KBM-7 (cell line): ENCODE measurements around the gene ABCA3.
A peak's percentile ranks its signal among the peaks of the same experiment; 100 is the strongest.
"Not testable (repeated sequence)": the region's sequence is repeated elsewhere in the genome, so short reads cannot be mapped to it uniquely, and the experiment has no call there.

ENCODE experiments used
- DNase-seq: peaks from one replicate; pipeline ENCODE4 v3.0.0-alpha.2; 2015
- in situ Hi-C: fragments of 300-500 bp; cut with MboI; formaldehyde crosslinking; loops from 2 replicates; pipeline ENCODE4 v1.14.3; 2020; ENCODE audit warnings: low sequenced_read_pairs, low pct_unique_long_range_greater_than_20kb, mixed read lengths

Gene ABCA3

GRCh38 chr16:2340564-2341455, at the start of gene ABCA3:
ABCA3 (minus strand) TSS chr16:2340728; CDS start chr16:2326466, 14,262 bp downstream.
- DNase-seq: peak; percentile 96
- in situ Hi-C loops: no loop called here

DNA sequence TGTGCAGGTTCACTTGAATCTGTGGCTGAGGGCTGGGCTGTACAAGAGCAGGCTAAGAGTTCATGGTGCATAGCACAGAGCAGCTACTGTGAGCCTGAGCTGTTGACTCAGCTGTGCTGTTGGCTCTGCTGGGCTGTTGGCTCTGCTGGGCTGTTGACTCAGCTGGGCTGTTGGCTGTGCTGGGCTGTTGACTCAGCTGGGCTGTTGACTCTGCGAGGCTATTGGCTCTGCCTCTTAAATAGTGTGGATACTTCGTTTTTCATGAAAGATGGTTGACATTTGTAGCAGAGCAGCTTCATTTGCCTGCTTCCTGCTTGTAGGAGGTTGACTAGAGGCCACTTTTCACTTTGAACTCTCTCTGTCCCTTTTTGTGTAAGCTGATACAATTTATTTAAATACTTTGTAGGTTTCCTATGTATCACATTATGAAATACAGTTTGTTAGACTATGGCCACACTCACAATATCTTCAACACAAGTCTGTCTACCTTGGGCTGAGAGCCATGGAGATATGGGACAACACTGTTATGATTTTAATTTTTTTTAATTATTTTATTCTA, 48.4 kb upstream of the ABCA3 start:
- no peak for DNase-seq
- in situ Hi-C loops: no loop called here

GRCh38 chr16:2388139-2388874, 47.8 kb upstream of the ABCA3 start:
- in situ Hi-C loops: no loop called here
- DNase-seq: no peak

DNA sequence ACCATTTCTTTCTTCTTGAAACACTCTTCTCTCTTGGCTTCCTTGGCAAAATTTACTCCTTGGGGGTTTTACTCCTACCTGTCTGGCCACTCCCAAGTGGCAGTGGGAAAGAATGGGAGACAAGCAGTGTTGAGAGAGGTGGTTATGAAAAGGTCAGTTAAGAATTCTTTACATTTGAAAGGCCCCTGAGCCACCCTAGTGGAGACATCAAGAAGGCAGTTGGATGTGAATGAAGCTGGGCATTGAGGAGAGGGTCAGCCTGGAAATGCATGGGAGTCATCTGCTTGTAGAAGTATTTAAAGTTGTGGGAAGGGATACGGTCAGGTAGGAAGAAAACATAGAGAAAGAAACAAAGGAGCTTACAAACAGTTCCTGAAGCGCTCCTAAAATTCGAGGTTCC, 46.5 kb upstream of the ABCA3 start:
- DNase-seq: no peak
- in situ Hi-C loops: no loop called here

GRCh38 chr16:2385982-2386381, 45.5 kb upstream of the ABCA3 start:
- in situ Hi-C loops, DNase-seq: not testable (repeated sequence)

DNA sequence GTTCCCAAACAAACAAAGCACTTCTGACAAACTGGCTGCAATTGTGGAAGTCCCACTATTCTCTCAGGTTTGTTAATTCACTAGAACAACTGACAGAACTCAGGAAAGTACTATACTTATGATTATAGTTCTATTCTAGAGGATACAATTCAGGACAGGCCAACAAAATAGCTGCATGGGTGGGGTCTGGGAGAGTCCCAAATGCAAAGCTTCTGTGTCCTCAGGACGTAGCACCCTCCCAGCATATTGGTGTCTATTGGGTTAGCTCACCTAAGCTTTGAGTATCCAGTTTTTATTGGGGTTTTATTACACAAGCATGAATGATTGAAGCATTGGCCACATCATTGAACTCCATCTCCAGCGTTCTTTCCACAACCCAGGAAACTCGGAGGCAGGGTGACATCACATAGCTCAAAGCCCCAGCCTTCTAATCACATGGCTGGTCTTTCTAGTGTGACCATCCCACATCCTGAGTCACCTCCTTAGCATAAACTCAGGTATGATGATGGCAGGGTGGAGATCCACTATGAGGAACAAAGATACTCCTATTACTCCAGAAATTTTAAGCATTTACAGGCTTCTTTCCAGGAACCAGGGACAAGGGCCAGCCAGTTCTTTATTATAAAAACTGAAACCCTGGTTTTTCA, 44.8 kb upstream of the ABCA3 start:
- in situ Hi-C loops: no loop called here
- DNase-seq: no peak

- in situ Hi-C loops: no loop called here
- no peak for DNase-seq
These were observed 43.9 kb upstream of the ABCA3 start for GRCh38 chr16:2384426-2384825.

GRCh38 chr16:2383501-2383900, 43.0 kb upstream of the ABCA3 start:
- no peak for DNase-seq
- in situ Hi-C loops: no loop called here

- no peak for DNase-seq
- in situ Hi-C loops: no loop called here
These were observed 34.1 kb upstream of the ABCA3 start for GRCh38 chr16:2374644-2375043.

- in situ Hi-C loops: no loop called here
- no peak for DNase-seq
These were observed 32.6 kb upstream of the ABCA3 start for GRCh38 chr16:2373176-2373575.

DNA sequence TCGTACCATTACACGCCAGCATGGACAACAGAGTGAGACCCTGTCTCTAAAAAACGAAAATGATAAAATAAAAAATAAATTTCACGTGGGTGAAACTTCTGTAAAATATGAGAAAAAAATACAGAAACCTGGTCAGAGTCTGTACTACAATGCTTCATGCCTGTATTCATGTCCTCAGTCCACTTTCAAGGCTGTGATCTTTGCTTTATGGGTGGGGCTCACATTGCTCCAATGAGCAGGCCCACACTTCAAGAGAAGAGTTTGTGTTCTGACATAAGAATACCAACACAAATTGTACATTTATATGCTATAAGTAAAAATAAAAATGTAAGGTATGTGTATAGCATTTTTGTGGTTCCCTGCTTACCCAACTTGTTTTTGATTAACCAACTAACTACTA, 32.2 kb upstream of the ABCA3 start:
- in situ Hi-C loops: no loop called here
- no peak for DNase-seq

- no peak for DNase-seq
- in situ Hi-C loops: no loop called here
These were observed 30.9 kb upstream of the ABCA3 start for GRCh38 chr16:2371421-2371820.

DNA sequence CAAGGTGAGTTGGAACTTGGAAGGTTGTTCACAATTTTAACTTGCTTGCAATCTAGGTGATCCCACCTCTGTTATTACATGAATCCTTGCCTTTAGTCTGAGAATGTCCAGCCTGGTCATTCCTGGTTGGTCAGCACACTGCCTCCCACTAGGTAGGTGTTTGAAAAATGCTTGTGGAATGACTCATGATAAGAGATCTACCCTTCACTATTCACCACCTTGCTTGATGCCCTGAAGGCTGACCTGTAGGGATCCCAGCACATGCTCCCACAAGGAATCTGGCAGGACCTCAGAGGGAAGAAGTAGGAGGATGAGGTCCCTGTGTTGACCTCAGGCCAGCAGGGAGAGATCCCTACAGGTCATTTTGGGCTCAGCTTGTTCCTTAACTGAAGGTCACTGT, 30.2 kb upstream of the ABCA3 start:
- no peak for DNase-seq
- in situ Hi-C loops: no loop called here

DNA sequence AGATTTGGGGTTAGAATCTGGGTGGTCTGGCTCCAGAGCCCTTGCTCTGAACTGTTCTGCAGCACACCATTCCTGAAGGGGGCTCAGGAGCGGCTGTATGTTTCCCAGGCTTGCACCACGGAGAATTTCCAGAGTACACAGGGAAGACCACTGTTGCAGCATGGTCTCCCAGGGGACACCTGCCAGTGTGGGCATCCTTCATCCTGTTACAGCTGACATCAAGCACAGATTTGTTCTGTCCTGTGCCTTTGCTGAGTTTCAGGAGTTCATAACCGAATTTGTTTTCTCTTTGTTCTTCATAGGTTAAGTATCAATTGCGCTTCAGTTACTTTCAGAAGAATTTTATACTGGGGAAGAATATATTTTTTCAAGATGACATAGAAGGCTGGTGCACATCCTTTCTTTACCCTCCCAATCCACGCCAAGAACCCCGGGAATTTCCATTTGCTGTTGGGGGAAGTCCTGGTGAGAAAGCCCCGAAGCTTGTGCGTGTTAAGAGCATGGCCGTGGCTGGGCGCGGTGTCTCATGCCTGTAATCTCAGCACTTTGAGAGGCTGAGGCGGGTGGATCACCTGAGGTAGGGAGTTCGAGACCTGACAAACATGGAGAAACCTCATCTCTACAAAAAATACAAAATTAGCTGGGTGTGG, 26.3 kb upstream of the ABCA3 start:
- no peak for DNase-seq

GRCh38 chr16:2365397-2366294, 25.1 kb upstream of the ABCA3 start:
- DNase-seq: no peak
- in situ Hi-C loops: no loop called here

More for the DNA sequence above, 26.3 kb upstream of the ABCA3 start:
- in situ Hi-C loops: no loop called here

DNA sequence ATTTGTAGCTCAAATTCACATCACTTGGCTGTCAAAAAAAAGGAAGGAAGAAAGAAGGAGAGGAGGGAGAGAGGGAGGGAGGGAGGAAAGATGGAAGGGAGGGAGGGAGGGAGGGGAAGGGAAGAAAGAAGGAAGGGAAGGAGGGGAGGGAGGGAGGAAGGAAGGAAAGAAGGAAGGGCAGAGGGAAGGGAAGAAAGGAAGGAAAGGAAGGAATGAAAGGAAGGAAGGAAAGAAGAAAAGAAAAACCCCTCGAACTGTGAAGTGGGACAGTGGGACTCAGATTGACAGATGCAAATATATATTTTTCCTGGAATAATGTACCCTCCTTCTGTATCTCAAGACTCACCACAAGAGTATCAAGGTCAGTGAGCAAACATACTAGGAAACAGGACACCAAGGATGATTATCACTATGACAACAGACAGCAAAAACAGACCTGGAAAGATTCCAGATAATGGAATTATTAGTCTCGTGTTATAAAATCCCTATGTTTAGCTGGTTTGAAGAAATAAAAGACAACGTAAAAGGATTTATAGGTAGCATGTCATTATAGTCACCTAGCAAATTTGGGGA, 24.2 kb upstream of the ABCA3 start:
- no peak for DNase-seq
- in situ Hi-C loops: no loop called here

DNA sequence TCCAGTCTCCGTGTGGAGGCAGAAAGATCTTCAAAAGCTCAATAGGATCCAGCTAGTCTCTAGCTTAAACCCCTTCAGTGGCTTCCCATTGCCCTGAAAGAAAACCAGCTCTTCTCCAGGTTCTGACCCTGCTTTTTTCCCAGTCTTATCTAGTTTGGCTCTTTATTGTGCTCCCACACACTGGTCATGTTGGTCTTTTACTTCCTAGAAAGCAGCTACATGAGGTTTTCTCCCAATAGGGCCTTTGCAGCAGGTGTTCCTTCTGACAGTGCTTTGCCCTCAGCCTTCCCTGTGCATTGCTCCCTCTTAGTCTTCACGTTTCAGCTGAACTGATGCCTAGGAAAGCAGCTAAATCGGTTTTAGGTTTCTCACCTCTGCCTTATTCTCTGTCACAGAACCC, 21.7 kb upstream of the ABCA3 start:
- no peak for DNase-seq
- in situ Hi-C loops: no loop called here

- in situ Hi-C loops: no loop called here
- no peak for DNase-seq
These were observed 20.6 kb upstream of the ABCA3 start for GRCh38 chr16:2361129-2361528.
